Skeletal muscle tissue (tissue), 4 donors: ENCODE results near the gene TCIRG1. TPM values are rescaled to one million over a fixed set of nuclear protein-coding genes. Genes with fewer than 3 reads are reported as not detected.
A peak's percentile ranks its signal among the peaks of the same experiment; 100 is the strongest.
"Not testable (repeated sequence)": the region's sequence is repeated elsewhere in the genome, so short reads cannot be mapped to it uniquely, and the experiment has no call there.

ENCODE experiments used
- H3K27ac ChIP-seq: one replicate; pipeline ENCODE4 v1.7.0; 2013; ENCODE audit warnings: mild to moderate bottlenecking, low read depth, low read length, inconsistent platforms
- H3K27me3 ChIP-seq, 3 donors: one replicate each; pipeline ENCODE4 v1.7.0; 2013; ENCODE audit warnings: low read length in 3 of 3; ENCODE audit not compliant: control insufficient read depth in 3 of 3, insufficient read depth in 3 of 3
- H3K36me3 ChIP-seq, 3 donors: one replicate each; pipeline ENCODE4 v1.7.0; 2013; ENCODE audit warnings: low read length in 3 of 3; ENCODE audit not compliant: control insufficient read depth in 3 of 3, insufficient read depth in 3 of 3
- H3K4me1 ChIP-seq, 3 donors: one replicate each; pipeline ENCODE4 v1.7.0; 2013; ENCODE audit warnings: low read length in 3 of 3, mild to moderate bottlenecking in 3 of 3; ENCODE audit not compliant: control insufficient read depth in 3 of 3, insufficient read depth in 3 of 3
- H3K4me3 ChIP-seq, 3 donors: one replicate each; pipeline ENCODE4 v1.7.0; 2013; ENCODE audit warnings: low read length in 3 of 3
- H3K9ac ChIP-seq, 3 donors: one replicate each; pipeline ENCODE4 v1.7.0; 2013; ENCODE audit warnings: low read length in 3 of 3, mild to moderate bottlenecking in 3 of 3, moderate library complexity in 2 of 3, low read depth in 1 of 3
- H3K9me3 ChIP-seq, 3 donors: one replicate each; pipeline ENCODE4 v1.7.0; 2013; ENCODE audit warnings: low read length in 3 of 3; ENCODE audit not compliant: control insufficient read depth in 3 of 3
- total RNA-seq: library from RNA; depleted of rRNA; stranded (reverse); fragments of >200 nt; gene quantifications from one replicate; pipeline ENCODE4 v1.2.3, GENCODE V29; 2014
- donor health status: Osteomylitis.

TCIRG1 gene
- total RNA-seq: 18.3 TPM

- Histone ChIP-seq H3K27ac (peak within 1 kb of the TSS; percentile 79), H3K27me3 (no peaks in the 10 kb centered on the region), H3K4me1 (peaks cover 37 to 52% (median 41%) of the 10 kb centered on the region in 3 donors), H3K9me3 (no peaks in the 10 kb centered on the region), H3K36me3 (peaks cover 5 to 14% (median 13%) of the 10 kb centered on the region in 3 donors), H3K4me3 (peak within 1 kb of the TSS; percentile 73 to 78 (median 74)), H3K9ac (peak within 1 kb of the TSS; percentile 69 to 89 (median 87))
Measured at GRCh38 chr11:68038718-68039525, at the start of gene TCIRG1. Gene TCIRG1 (plus strand): TSS chr11:68039025. CDS start chr11:68041272, 2,247 bp downstream.

- H3K9ac ChIP-seq, H3K4me3 ChIP-seq: not testable (repeated sequence)
Measured at GRCh38 chr11:67990546-67991346, 48.1 kb upstream of the TCIRG1 start.

GRCh38 chr11:67991347-67992121, 47.3 kb upstream of the TCIRG1 start:
- not testable (repeated sequence) for H3K9ac ChIP-seq

More at GRCh38 chr11:67990546-67991346, 48.1 kb upstream of the TCIRG1 start:
- H3K27ac ChIP-seq, H3K4me1 ChIP-seq, H3K9me3 ChIP-seq, H3K27me3 ChIP-seq, H3K36me3 ChIP-seq: not testable (repeated sequence)

GRCh38 chr11:67993821-67994220, 45.0 kb upstream of the TCIRG1 start:
- not testable (repeated sequence) for H3K9ac ChIP-seq, H3K27ac ChIP-seq, H3K27me3 ChIP-seq, H3K4me3 ChIP-seq, H3K36me3 ChIP-seq, H3K4me1 ChIP-seq, H3K9me3 ChIP-seq

More at GRCh38 chr11:67991347-67992121, 47.3 kb upstream of the TCIRG1 start:
- not testable (repeated sequence) for H3K27ac ChIP-seq, H3K27me3 ChIP-seq, H3K9me3 ChIP-seq, H3K36me3 ChIP-seq, H3K4me1 ChIP-seq, H3K4me3 ChIP-seq

- H3K4me1 ChIP-seq: not testable (repeated sequence)
Measured at GRCh38 chr11:67994387-67994786, 44.4 kb upstream of the TCIRG1 start.

GRCh38 chr11:67995129-67995528, 43.7 kb upstream of the TCIRG1 start:
- not testable (repeated sequence) for H3K27ac ChIP-seq, H3K4me1 ChIP-seq, H3K36me3 ChIP-seq, H3K9ac ChIP-seq, H3K4me3 ChIP-seq, H3K9me3 ChIP-seq, H3K27me3 ChIP-seq

More at GRCh38 chr11:67994387-67994786, 44.4 kb upstream of the TCIRG1 start:
- not testable (repeated sequence) for H3K27me3 ChIP-seq, H3K4me3 ChIP-seq, H3K9me3 ChIP-seq, H3K36me3 ChIP-seq, H3K9ac ChIP-seq, H3K27ac ChIP-seq

GRCh38 chr11:67995579-67995978, 43.2 kb upstream of the TCIRG1 start:
- H3K4me1 ChIP-seq, H3K36me3 ChIP-seq, H3K27me3 ChIP-seq, H3K4me3 ChIP-seq, H3K27ac ChIP-seq, H3K9me3 ChIP-seq, H3K9ac ChIP-seq: not testable (repeated sequence)

GRCh38 chr11:67996051-67996450, 42.8 kb upstream of the TCIRG1 start:
- H3K9ac ChIP-seq: no peak overlapping the region
- no peak overlapping the region for H3K27ac ChIP-seq
- H3K4me1 ChIP-seq: no peaks in the 10 kb centered on the region
- peaks cover 0 to 3% (median 0%) of the 10 kb centered on the region in 3 donors for H3K27me3 ChIP-seq
- no peaks in the 10 kb centered on the region for H3K36me3 ChIP-seq
- H3K9me3 ChIP-seq: no peaks in the 10 kb centered on the region
- no peak overlapping the region for H3K4me3 ChIP-seq

GRCh38 chr11:67996622-67997474, 42.0 kb upstream of the TCIRG1 start:
- Histone ChIP-seq H3K27me3 (peaks cover 0 to under 1% (median 0%) of the 10 kb centered on the region in 3 donors), H3K27ac (no peak overlapping the region), H3K36me3 (no peaks in the 10 kb centered on the region), H3K9ac (no peak overlapping the region), H3K4me3 (no peak overlapping the region), H3K4me1 (no peaks in the 10 kb centered on the region), H3K9me3 (no peaks in the 10 kb centered on the region)
